ENCODE results near the gene ARHGAP30. TPM values are rescaled to one million over a fixed set of nuclear protein-coding genes. Genes with fewer than 3 reads are reported as not detected.

ARHGAP30 gene
- total and polyA plus RNA-seq, 9 donors = 1.6 to 9.3 (median 2.8) TPM

- Histone ChIP-seq H3K27me3 (no peaks in the 10 kb centered on the region), H3K4me3 (peak overlapping the region; percentile 58), H3K36me3 (no peaks in the 10 kb centered on the region), H3K4me1 (ENCODE audit: insufficient read depth) (peaks cover 2% of the 10 kb centered on the region), H3K27ac (no peak overlapping the region), H3K9me3 (no peaks in the 10 kb centered on the region)
- WGBS, 3 donors = 6 to 17% (median 12%) methylated on average over 3 of the region's 3 CpGs
- no peak for TF ChIP-seq CTCF (IDR thresholded peaks at IDR 0.05)
- no peak for TF ChIP-seq EP300 (IDR thresholded peaks at IDR 0.05)
- no peak for TF ChIP-seq POLR2A (IDR thresholded peaks at IDR 0.05)
- intact Hi-C loops (cut with DNase I) = no loop called here
- no peak for DNase-seq
These were observed 30.5 kb downstream of the ARHGAP30 start for GRCh38 chr1:161039154-161039545.

- H3K36me3 ChIP-seq = no peaks in the 10 kb centered on the region
These were observed 31.1 kb downstream of the ARHGAP30 start, which contains the start of gene TSTD1 for GRCh38 chr1:161038523-161039153. Gene TSTD1, minus strand, starts transcription at chr1:161038964. Its CDS starts 75 bp downstream, at chr1:161038889.

GRCh38 chr1:161037661-161038522, 31.8 kb downstream of the ARHGAP30 start:
- H3K27ac ChIP-seq = peak overlapping the region in 1 of 2 donors; percentile 16
- TF ChIP-seq POLR2A (IDR thresholded peaks at IDR 0.05) = no peak
- no peak for TF ChIP-seq CTCF (IDR thresholded peaks at IDR 0.05)

More at GRCh38 chr1:161038523-161039153, 31.1 kb downstream of the ARHGAP30 start, which contains the start of gene TSTD1:
- 7 to 16% (median 12%) methylated on average over 45 to 54 of the region's 54 CpGs for WGBS, 3 donors
- TF ChIP-seq EP300 (IDR thresholded peaks at IDR 0.05) (no peak), CTCF (IDR thresholded peaks at IDR 0.05) (no peak), POLR2A (IDR thresholded peaks at IDR 0.05) (no peak)
- DNase-seq = peak; percentile 57 to 78 (median 66)
- H3K27ac ChIP-seq = peak within 1 kb of the TSS in 1 of 2 donors; percentile 16
- intact Hi-C loops (cut with DNase I) = no loop called here
- no peaks in the 10 kb centered on the region for H3K9me3 ChIP-seq
- no peaks in the 10 kb centered on the region for H3K27me3 ChIP-seq
- no peaks in the 10 kb centered on the region for H3K4me1 ChIP-seq (ENCODE audit: insufficient read depth)
- H3K4me3 ChIP-seq = peak within 1 kb of the TSS; percentile 58

GRCh38 chr1:161033751-161034150, 35.9 kb downstream of the ARHGAP30 start:
- Histone ChIP-seq H3K27ac (no peak overlapping the region), H3K27me3 (no peaks in the 10 kb centered on the region)

More at GRCh38 chr1:161037661-161038522, 31.8 kb downstream of the ARHGAP30 start:
- H3K4me1 ChIP-seq (ENCODE audit: insufficient read depth) = no peaks in the 10 kb centered on the region
- H3K36me3 ChIP-seq = no peaks in the 10 kb centered on the region
- 41 to 55% (median 42%) methylated on average over 21 of the region's 21 CpGs for WGBS, 3 donors
- H3K9me3 ChIP-seq = no peaks in the 10 kb centered on the region
- H3K4me3 ChIP-seq = peak overlapping the region; percentile 58
- H3K27me3 ChIP-seq = no peaks in the 10 kb centered on the region
- intact Hi-C loops (cut with DNase I) = no loop called here
- peak in 2 of 5 donors; percentile 22 to 48 for DNase-seq

More at GRCh38 chr1:161033751-161034150, 35.9 kb downstream of the ARHGAP30 start:
- Histone ChIP-seq H3K4me3 (no peak overlapping the region), H3K36me3 (no peaks in the 10 kb centered on the region), H3K9me3 (no peaks in the 10 kb centered on the region), H3K4me1 (ENCODE audit: insufficient read depth) (no peaks in the 10 kb centered on the region)
- 93 to 99% (median 96%) methylated on average over 3 of the region's 3 CpGs for WGBS, 3 donors
- TF ChIP-seq CTCF (IDR thresholded peaks at IDR 0.05) (no peak), EP300 (IDR thresholded peaks at IDR 0.05) (no peak), POLR2A (IDR thresholded peaks at IDR 0.05) (no peak)
- no peak for DNase-seq
- intact Hi-C loops (cut with DNase I) = no loop called here

Measured in ovary (tissue), 9 donors.